ENCODE results near the gene TBX3.

Gene TBX3

GRCh38 chr12:114668151-114668885, 15.7 kb downstream of the TBX3 start:
- DNase-seq (ENCODE audit: low read depth): peak; percentile 91

DNA sequence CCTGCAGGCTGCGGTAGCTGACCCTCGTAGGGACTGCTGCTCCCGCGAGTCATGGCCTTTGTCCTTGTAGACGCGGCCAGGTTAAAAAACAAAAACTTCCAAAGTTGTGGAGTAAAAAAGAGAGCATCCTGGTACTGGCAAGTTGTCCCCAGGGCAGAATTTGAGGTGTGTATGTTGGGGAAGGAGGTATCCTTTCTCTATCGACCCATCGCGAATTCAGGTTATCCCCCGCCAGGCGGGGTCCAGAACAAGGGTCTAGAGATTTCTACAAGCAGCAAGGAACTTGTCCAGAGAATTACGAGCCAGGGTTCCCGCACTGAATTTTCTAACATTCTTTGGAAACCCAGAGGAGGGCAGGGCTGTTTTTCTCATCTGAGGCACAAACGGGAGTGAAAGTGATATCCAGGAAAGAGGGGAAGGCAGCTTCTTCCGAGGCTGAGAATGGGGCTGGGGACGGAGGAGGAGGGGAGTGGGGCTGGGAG, 16.3 kb downstream of the TBX3 start:
- no peak for DNase-seq (ENCODE audit: low read depth)

DNA sequence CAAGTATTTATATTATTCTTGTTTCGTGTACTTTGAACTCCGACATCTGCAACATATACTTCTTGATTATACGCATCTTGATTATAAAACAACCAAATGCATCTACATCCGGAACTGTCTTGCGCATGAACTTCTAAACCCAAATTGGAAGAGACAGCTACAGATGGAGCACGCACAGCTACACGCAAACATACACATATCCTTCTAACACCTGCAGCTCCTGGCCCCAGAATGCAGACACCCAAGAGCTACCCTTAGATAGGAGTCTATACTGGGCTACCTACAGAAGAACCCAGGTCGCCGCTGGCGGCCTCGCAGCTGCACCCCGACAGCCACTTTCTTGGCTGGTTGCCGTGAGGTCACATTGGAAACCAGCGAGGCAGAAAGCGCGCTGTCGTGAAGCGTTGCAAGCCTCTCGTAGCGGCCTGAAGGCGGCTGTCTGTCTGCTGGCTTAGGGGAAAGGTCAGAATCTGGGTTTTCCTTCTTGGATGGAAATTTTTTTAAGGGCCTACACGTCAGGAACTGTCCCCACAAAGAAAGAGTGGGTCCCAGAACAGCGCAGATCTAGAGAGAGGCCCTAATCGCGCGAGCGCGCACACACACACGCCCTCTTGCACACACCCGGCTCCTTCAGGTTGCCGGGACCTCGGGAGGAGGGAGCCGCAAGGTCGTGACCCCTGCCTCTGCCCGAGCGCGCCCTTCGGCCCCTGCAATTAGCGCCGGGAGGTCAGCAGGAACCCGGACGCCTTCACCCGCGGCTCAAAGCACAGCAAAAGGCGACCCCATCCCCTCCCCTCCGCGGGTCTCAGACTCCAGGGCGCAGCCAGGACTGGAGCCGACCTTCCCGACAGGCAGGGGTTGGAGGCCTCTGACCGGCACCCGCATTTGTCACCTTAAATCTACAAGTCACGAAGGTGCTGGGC, 17.0 kb downstream of the TBX3 start:
- peak; percentile 68 for DNase-seq (ENCODE audit: low read depth)

DNA sequence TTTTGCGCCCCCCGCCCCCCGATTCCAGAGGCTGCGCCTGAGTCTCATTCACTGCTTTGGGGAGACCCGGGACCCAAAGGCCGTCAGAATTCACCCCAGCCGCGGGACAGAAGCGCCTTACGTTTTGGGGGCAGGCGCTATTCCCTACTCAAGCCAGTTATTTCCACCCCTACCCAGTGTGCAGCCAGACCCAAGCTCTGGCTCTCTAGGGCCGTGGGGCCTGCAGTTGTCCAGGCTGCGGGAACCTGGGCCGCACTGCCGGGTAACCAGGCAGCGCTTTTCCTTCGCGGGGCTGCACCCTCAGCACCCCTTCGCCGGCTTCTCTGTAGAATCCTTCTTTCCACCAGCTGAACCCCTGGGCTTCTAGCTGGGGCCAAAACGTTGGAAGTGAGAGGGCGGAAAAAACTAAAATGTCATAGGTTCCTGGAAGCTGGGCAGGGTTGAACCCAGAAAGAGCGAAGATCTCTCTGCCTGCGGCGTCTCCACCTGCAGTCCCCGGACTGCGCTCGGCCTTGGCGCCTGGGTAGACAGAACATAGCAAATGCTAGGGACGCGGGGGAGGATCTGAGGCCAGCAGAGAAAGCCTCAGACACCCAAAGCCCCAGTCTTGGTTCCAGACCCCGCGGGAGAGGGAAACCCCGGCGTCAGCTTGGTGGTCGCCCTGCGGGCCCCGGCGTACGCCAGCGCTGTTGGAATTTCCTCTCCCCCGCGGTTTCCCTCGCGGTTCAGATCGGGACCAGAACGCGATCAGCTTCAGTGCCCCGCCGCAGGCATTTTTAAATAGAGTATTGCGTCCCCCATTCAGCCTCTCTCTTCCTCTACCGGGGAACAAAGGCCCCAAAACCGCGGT, 18.3 kb downstream of the TBX3 start:
- DNase-seq (ENCODE audit: low read depth): peak; percentile 62

GRCh38 chr12:114664651-114665320, 19.2 kb downstream of the TBX3 start:
- peak; percentile 49 for DNase-seq (ENCODE audit: low read depth)

DNA sequence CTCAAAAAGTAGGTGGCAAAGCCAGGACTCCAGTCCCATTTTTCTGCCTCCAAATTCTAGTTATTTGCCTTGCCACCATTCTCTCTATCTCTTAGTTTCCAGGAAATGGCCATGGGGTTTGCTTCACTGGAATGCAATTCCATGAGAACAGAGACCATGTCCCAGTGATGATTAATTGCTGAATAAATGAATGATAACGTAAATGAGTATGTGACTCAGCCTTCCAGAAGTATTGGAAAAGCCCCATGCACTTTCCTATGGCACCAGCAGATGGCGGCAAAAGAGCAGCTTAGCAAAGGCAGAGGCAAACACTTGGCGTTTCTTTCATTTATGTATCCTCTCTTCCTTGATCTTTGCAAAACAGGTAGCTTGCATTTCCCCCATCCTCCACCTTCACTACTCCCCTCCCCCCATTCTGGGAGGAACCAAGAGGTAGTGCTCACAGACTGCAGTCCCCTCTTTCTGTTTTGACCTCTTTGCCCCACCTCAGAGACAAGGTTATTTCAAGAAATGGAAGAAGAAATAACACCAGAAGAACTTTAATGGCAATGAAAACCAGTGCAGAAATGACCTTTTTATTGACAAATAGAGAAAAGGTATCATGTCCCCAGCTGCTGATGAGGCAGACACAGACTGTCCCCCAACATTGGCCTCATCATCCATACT, 21.3 kb downstream of the TBX3 start:
- DNase-seq (ENCODE audit: low read depth): peak; percentile 96

- DNase-seq (ENCODE audit: low read depth): peak; percentile 77
These were observed 22.7 kb downstream of the TBX3 start for GRCh38 chr12:114661245-114661644.

GRCh38 chr12:114659084-114659483, 24.9 kb downstream of the TBX3 start:
- no peak for DNase-seq (ENCODE audit: low read depth)

DNA sequence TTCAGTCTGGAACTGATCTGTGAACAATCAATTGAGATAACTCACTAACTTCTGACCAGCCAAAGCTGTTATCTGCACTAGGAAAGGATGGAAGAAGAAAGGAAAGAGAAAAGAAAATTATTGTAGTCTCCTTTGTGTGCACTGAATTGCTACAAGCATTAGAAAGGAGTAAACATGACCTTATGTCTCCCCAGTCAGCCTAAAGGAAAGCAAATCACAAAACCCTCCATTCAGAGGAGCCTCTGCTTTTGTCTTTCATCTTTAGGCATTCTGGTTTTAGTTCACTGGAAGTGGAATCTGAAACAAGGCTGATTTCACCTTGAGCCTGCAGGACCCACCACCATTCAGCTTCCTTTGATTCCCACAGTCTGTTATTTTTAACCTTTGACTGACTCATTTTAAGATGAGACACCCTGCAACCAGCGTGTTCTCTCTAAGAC, 26.0 kb downstream of the TBX3 start:
- DNase-seq (ENCODE audit: low read depth): no peak

DNA sequence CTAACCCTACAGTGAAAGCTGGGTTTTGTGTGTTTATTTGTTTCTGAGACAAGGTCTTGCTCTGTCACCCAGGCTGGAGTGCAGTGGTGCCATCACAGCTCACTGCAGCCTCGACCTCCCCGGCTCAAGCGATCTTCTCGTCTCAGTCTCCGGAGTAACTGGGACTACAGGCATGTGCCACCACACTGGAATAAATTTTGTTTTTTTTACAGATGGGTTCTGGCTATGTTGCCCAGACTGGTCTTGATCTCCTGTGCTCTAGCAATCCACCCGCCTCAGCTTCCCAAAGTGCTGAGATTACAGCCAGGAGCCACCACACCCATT, 26.4 kb downstream of the TBX3 start:
- no peak for DNase-seq (ENCODE audit: low read depth)

- DNase-seq (ENCODE audit: low read depth): no peak
These were observed 26.9 kb downstream of the TBX3 start for GRCh38 chr12:114656906-114657596.

- peak; percentile 30 for DNase-seq (ENCODE audit: low read depth)
These were observed 27.8 kb downstream of the TBX3 start for GRCh38 chr12:114655934-114656749.

- no peak for DNase-seq (ENCODE audit: low read depth)
These were observed 34.4 kb downstream of the TBX3 start for GRCh38 chr12:114649585-114649984.

GRCh38 chr12:114648711-114649110, 35.3 kb downstream of the TBX3 start:
- DNase-seq (ENCODE audit: low read depth): no peak

- no peak for DNase-seq (ENCODE audit: low read depth)
These were observed 45.1 kb downstream of the TBX3 start for GRCh38 chr12:114638790-114639435.

GRCh38 chr12:114636723-114637480, 47.1 kb downstream of the TBX3 start:
- peak; percentile 44 for DNase-seq (ENCODE audit: low read depth)

GRCh38 chr12:114631242-114631641, 52.7 kb downstream of the TBX3 start:
- DNase-seq (ENCODE audit: low read depth): no peak

- peak; percentile 7 for DNase-seq (ENCODE audit: low read depth)
These were observed 55.8 kb downstream of the TBX3 start for GRCh38 chr12:114628199-114628598.

All from EH (cell line).